ENCODE measurements around the gene GRK7.
"Not testable (repeated sequence)": the region's sequence is repeated elsewhere in the genome, so short reads cannot be mapped to it uniquely, and the experiment has no call there.

The GRK7 gene

DNA sequence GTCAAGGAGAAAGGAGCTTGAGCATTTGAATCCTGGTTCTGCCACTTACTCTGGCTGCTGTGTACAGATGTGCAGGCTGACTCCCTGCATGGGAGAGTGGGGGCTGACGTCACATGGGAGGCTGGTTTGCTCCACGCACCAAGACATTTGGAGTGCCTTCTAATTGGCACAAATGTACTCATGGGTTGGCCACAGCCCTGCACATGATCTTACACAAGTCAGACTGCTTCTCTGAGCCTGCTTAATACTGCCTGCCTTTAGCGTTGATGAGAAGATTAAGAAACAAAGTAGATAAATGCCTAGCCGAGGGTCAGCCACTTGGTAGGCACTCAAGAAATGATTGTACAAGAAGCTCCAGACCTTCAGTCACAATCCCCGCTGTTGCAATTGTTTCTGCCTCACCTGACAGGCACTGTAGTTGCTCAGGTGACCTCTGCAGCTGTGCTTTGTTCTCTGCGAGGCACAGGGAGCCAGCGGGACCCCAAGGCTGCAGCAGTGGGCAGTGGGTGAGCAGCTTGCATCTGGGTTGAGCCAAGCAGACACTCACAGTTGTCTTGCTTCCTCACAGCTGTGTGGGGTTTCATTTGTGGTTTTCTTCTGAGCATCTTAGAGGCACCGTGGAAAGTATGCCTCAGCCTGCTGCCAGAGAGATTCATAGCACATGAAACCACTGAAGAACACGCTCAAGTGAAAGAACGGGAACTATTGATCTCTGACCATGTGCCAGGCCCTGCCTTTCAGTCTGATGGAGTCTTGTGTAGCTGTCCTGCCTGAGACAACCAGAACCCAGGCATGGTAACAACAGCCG, 33.1 kb downstream of the GRK7 start:
- DNase-seq: peak; percentile 18

DNA sequence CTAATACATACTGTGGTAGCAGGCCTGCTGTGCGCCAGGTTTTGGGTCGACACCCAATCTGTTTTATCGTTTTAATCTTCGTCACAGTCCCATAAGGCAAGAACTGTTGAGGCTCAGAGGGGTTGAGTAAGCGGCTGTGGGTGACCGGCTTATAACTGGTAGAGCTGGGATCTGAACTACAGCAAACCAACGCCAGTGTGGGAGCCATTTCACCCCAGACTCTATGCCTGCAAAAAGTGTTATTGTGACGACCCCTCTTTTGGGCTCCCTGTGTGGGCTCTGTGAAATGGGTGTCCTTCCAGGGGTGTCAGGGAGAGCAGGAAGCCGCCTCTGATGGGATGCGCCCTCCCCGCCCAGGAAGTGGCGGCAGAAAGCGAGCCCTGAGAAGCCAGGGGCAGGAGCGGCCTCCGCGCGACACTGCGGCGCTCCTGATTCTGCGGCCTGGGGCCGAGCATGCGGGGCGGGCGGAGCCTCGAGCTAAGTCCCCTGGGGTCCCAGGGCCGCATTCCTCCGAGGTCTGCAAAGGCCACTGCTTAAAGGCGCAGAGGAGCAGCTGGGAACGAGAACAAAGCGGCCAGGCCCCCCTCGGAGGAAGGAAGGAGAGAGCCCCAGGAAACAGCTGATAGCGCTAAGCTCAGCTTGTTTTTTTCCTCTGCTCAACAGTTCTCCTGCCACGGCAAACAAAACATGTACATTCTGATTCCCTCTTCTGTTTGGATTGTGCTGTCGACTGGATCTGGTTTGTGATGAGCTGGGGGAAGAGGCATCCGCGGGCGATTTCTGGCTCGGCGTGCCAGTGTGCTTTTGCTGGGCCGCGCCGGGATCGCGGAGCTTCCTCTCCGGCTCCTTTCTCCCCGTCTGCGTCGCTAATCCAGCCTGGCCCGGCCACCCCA, 33.9 kb downstream of the GRK7 start:
- DNase-seq: peak; percentile 46

DNA sequence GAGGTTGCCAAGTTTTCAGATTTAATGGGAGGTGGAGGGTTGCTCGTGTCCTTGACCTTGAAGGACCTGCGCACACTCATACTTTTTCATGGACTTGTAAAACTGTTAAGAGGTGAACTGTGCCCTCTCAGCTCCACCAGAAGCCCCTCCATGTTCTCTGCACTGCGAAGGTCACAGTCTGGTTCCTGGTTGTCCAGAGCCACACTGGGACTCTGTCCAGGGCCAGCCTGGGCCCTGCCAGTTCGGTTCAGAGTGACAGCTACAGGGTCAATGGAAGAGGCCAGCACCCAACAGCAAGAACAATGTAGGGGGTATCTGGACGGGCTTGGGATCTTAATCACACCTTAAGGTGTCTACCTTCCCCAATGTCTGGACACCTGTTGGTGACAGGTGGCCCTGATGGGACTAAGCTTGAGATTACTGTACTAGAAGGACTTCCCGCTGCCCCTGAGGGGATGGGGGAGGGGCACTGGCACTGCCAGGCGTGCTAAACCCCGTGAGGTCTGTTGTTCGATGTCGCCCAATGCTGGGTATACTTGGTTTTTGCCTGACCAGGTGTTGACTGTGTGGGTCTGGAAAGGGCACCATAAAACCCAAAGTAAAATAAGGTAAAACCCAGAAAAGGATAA, 34.7 kb downstream of the GRK7 start:
- DNase-seq: no peak

DNA sequence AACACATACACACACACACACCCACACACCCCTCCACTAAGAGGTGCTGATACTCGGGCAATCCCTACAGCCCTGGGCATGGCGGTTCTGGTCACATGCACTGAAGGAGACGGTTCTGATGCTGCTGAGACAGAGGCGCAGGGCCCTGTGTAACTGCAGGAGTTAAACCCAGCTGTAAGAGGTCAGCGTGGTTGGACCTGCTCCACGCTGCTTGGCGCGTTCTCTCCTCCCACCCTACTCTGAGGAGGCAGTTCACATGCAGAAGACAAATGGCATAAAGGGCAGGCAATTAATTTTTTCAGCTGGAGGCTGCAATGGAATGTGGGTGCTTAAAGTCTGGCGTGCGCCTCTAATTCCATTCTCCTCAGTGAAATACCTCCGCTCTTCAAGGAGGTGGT, 35.2 kb downstream of the GRK7 start:
- DNase-seq: no peak

DNA sequence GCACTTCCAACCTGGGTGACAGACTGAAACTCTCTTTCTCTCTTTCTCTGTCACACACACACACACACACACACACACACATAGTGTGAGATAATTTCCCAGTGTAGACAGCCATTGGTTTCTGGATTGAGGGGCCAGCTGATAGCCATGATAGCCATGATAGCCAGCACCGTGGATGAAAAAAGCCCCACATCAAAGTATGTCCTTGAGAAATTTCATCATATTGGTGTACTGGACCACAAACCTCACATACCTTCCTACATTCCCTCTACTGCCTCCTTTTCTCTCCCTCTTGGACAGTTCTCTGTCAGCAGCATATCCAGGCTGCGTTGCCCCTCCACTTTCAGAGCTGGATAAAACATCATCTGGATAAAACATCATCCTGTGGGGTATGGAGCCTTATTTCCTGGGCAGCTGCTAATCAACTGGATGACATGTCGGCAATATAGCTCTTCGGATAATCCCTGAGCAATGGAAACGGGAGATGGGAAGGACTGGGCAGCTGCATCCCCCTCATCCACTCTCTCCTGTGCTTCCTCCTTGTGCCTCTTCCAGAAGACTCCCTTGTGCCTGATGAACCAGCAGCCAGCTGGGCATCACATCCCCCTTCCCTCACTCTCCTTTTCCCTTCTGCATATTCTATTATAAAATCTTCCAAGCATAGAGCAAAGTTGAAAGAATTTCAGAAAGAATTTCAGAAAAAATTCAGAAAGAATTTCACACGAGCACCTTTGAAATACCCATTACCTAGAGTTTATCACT, 39.3 kb downstream of the GRK7 start:
- DNase-seq: no peak

DNA sequence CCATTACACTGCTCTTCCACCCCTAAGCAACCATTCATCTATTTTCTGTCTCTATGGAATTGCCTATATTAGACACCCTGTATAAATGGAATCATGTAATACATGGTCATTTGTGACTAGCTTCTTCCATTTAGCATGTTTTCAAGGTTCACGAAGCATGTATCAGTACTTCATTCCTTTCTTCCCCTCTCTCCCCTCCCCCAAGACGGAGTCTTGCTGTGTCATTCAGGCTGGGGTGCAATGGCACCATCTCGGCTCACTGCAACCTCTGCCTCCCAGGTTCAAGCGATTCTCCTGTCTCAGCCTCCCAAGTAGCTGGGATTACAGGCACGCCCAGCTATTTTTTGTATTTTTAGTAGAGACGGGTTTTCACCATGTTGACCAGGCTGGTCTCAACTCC, 40.3 kb downstream of the GRK7 start:
- DNase-seq: not testable (repeated sequence)

DNA sequence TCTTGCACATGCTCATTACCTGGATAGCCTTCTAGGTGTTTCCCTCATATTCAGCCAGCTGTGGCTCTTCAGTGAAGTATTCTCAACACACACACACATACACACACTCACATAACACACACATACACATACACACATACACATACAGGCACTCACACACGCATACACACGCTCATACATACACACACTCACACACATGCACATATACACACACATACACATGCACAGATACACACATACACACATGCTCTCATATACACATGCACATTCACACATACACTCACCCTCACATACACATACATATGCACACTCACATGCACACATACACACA, 41.2 kb downstream of the GRK7 start:
- DNase-seq: no peak

DNA sequence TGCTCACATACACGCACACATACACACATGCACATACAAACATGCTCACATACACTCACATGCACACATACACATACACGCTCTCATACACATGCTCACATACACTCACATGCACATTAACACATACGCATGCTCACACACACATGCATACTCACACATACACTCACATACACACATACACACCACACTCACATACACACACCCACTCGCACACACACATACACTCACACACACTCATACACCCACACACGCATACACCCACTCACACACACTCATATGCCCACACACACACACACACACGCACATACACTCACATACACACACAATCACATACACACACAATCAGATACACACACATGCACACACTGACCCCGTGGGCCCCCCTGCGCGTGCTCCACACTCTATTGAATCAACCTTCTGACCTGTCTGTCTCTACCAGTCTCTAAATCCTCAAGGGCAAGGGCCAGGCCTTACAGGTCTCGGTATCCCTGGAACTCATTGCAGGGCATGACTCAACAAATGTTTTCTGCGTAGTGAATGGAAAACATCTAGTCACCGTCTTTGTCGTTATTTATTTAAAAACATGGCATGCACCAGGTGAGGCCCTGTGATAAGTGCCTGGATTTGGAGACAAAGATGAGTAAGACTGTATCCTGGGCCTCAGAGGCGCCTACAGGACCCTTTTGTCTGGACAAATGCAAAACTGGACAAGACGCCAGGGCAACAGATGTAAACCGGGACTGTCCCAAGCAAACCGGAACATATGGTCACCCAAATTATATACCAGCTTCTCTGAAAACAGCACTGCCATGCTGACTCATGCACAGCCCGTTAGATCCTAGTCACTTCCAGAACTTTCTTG, 41.8 kb downstream of the GRK7 start:
- DNase-seq: no peak

DNA sequence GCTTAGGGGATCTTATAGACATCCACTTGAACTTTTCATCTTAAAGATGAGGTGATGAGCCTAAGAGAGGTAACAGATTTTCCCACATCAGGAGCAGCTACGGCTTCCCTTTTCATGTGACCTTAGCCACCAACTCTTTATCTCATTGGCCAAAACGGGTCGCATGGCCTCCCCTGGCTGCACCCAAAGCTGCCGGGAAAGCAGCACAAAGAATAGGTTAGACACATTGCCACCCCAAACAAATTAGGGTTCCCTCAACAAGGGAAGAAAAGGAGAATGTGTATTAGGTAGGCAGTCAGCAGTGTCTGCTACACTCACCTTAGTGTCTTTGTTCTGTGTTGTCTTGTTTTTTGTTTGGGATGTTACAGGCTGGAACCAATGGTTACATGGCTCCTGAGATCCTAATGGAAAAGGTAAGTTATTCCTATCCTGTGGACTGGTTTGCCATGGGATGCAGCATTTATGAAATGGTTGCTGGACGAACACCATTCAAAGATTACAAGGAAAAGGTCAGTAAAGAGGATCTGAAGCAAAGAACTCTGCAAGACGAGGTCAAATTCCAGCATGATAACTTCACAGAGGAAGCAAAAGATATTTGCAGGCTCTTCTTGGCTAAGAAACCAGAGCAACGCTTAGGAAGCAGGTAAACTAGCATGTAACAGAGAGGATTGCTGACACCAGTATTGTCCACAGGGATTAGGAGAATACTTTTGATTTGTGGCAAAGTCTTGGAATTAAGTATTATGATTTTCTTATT, 44.2 kb downstream of the GRK7 start:
- no peak for DNase-seq

DNA sequence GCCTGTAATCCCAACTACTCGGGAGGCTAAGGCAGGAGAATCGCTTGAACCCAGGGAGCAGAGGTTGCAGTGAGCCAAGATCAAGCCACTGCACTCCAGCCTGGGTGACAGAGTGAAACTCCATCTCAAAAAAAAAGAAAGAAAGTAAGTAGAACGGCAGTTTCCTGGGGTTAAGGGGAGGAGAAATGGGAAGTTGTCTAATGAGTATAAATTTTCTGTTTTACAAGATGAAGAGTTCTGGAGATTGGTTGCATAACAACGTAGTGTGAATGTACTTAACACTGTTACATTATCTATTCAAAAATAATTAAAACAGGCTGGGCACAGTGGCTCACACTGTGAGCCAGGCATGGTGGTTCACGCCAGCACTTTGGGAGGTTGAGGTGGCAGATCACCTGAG, 45.4 kb downstream of the GRK7 start:
- DNase-seq: no peak

DNA sequence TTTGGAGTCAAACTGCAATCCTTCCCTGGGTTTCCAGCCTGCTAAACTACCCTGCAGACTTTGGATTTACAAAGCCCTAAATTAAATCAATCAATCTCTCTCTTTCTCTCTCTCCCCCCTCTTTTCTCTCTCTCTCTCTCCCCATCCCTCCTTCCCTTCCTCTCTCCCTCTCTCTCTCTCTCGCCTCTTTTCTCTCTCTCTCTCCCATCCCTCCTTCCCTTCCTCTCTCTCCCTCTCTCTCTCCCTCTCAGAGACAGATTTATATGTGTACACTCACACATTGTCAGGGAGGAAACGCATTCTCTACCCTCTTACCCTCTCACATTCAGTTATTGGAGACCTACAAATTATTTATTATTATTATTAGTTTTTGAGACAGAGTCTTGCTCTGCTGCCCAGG, 47.0 kb downstream of the GRK7 start:
- no peak for DNase-seq

DNA sequence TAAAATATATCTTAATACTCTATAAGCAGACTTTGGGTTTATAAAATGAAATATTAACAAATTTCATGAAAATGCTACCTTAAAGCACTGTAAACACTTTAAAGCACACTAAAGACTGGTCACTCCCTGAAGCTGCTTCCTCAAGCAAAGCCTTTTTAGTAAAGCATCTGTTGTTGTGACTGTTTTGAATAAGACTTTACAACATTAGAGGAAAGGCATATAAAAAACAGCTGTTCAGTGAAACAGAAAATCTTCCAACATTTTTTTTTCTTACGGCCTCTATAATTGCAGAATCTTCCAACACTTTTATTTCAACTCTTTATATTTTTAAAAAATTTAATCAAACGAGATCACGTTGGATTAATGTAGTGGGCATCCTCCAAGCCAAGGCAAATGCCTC, 48.1 kb downstream of the GRK7 start:
- DNase-seq: no peak

DNA sequence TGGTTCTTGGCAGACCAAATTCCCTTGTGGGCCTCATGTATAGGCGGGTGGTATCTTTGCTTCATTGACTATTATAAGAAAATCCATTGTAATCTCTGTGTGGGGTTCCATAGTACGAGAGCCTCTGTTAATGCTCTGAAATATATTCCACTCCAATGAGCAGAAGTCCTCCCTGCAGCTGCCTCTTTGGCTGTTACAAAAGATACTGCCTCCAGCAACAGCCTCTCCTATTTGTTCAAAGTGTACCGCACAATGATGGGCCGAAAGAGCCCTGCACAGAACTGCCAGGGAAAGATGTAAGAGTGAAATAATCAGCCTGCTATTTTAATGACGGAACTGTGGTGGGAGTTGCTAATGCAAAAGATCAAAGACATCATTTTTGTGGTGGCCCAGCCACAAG, 48.9 kb downstream of the GRK7 start:
- DNase-seq: no peak

DNA sequence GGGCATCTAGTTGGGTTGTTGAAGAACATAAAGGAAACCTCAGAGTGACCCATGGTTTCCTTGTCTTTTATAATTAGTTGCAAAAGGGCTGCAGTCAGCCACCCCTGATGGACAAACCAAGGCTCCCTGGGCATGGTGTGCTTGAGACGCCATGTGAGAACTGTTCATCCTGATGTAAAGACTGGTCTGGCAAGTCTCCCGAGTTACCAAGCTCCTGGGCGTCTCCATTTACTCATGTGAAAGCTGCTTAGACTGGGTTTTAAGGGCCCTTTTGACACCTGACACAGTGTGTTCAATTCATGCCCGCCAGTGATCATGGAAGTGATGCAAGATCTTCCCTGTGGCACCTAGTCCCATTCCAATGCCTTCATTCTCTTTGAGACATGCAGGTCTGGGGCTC, 49.4 kb downstream of the GRK7 start:
- no peak for DNase-seq
